Uterus (tissue), 4 donors: ENCODE measurements around the gene TEX14. TPM values are rescaled to one million over a fixed set of nuclear protein-coding genes. Genes with fewer than 3 reads are reported as not detected.
"Not testable (repeated sequence)": the region's sequence is repeated elsewhere in the genome, so short reads cannot be mapped to it uniquely, and the experiment has no call there.

Source experiments
- DNase-seq, 2 donors: peaks; one replicate each; pipeline ENCODE4 v3.0.0-alpha.2; 2019 to 2020
- H3K27ac ChIP-seq, 2 donors: fragments of 200-600 bp; sonication (generic); 1 replicate in 1 of 2; 2 replicates in 1 of 2; pipeline ENCODE4 v1.5.1; 2016 to 2018
- H3K27me3 ChIP-seq, 2 donors: fragments of 200-600 bp; sonication (generic); one replicate each; pipeline ENCODE4 v1.5.1; 2018 to 2019; ENCODE audit warnings: control low read depth in 1 of 2
- H3K36me3 ChIP-seq, 2 donors: fragments of 200-600 bp; sonication (generic); one replicate each; pipeline ENCODE4 v1.5.1; 2019; ENCODE audit warnings: control low read depth in 1 of 2
- H3K4me1 ChIP-seq, 2 donors: fragments of 200-600 bp; sonication (generic); one replicate each; pipeline ENCODE4 v1.5.1; 2018 to 2019; ENCODE audit warnings: control low read depth in 1 of 2
- H3K4me3 ChIP-seq, 2 donors: fragments of 200-600 bp; sonication (generic); 1 replicate in 1 of 2; 2 replicates in 1 of 2; pipeline ENCODE4 v1.5.1; 2018 to 2019; ENCODE audit warnings: mild to moderate bottlenecking in 1 of 2
- H3K9me3 ChIP-seq, 2 donors: fragments of 200-600 bp; sonication (generic); one replicate each; pipeline ENCODE4 v1.5.1; 2019; ENCODE audit warnings: control low read depth in 1 of 2
- POLR2A ChIP-seq, 2 donors: fragments of 450-650 bp; IDR thresholded peaks; one replicate each; pipeline ENCODE4 v1.6.1; 2016; ENCODE audit warnings: antibody characterized with exemption in 2 of 2, mild to moderate bottlenecking in 1 of 2, moderate library complexity in 1 of 2
- intact Hi-C: fragments of 100-400 bp; cut with DNase I; formaldehyde crosslinking; loops from one replicate; pipeline ENCODE4 v1.15.1; 2023; ENCODE audit warnings: low total_unique reads
- total RNA-seq, 4 donors: library from RNA; depleted of rRNA in 3 of 4; stranded (reverse); fragments of >200 nt in 3 of 4; gene quantifications; one replicate each; pipeline versions ENCODE4 v1.1.0 to v1.2.4, GENCODE V29; 2014 to 2023
- TF ChIP-seq, protein P1 (sequence below), 4 experiments: fragments of 200-600 bp in 2 of 4; fragments of 450-650 bp in 2 of 4; sonication (generic) in 2 of 4; IDR thresholded peaks; one replicate each; pipeline ENCODE4 v1.5.1; 2016 to 2019; ENCODE audit warnings: antibody characterized with exemption in 4 of 4, mild to moderate bottlenecking in 2 of 4, moderate library complexity in 1 of 4
- donor health status: DM: yes; HTN: yes; CAD: no.

TEX14 gene
- total RNA-seq, 4 donors from 2014 or later = 0.28 to 0.55 (median 0.29) TPM; not detected in 1

DNA sequence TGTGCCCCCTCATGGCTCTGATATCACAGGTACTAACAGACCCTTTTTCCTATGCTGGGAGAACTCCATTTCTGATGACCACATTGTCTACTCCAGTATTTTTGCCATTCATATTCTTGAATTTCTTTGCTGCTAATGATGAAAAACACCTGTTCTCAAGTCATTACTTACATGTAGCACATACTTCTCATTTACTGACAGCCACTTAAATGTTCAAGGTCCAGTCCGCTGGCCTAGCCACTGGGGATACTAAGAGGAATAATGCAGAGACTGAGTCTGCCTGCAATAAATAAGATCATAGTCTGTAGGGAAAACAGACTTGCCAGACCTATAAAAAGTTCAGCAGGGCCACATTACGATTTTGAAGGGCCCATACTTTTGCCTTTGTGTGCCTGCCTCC, 27.5 kb downstream of the TEX14 start:
- Histone ChIP-seq H3K27ac (no peak overlapping the region), H3K4me1 (no peaks in the 10 kb centered on the region), H3K27me3 (no peaks in the 10 kb centered on the region), H3K36me3 (no peaks in the 10 kb centered on the region), H3K9me3 (no peaks in the 10 kb centered on the region), H3K4me3 (no peak overlapping the region)
- intact Hi-C loops = no loop called here
- no peak for DNase-seq
- TF ChIP-seq, protein P1, sequence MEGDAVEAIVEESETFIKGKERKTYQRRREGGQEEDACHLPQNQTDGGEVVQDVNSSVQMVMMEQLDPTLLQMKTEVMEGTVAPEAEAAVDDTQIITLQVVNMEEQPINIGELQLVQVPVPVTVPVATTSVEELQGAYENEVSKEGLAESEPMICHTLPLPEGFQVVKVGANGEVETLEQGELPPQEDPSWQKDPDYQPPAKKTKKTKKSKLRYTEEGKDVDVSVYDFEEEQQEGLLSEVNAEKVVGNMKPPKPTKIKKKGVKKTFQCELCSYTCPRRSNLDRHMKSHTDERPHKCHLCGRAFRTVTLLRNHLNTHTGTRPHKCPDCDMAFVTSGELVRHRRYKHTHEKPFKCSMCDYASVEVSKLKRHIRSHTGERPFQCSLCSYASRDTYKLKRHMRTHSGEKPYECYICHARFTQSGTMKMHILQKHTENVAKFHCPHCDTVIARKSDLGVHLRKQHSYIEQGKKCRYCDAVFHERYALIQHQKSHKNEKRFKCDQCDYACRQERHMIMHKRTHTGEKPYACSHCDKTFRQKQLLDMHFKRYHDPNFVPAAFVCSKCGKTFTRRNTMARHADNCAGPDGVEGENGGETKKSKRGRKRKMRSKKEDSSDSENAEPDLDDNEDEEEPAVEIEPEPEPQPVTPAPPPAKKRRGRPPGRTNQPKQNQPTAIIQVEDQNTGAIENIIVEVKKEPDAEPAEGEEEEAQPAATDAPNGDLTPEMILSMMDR (IDR thresholded peaks at IDR 0.05) = no peak
- TF ChIP-seq POLR2A (IDR thresholded peaks at IDR 0.05) = no peak

DNA sequence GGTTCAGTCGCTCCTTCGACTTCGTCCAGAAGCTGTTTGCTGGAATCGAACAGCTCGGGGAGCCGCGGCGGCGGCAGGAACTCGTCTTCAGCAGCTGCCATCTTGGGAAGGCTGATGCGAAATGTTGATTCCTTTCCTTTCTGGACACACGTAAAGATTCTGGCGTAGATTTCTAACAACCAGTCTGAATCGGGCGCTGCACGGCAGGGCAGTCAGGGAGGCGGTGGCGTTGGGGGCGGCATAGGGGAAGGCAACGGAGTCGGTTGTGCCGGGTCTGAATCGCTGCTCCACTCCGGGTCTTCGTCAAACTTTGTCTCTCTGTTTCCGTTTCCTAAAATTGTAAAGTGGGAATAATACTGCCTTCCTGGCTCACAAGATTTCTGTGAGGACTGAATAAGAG, 30.3 kb downstream of the TEX14 start:
- Histone ChIP-seq H3K9me3 (no peaks in the 10 kb centered on the region), H3K27me3 (no peaks in the 10 kb centered on the region), H3K36me3 (no peaks in the 10 kb centered on the region), H3K27ac (no peak overlapping the region), H3K4me3 (no peak overlapping the region), H3K4me1 (no peaks in the 10 kb centered on the region)
- no peak for DNase-seq
- no peak for TF ChIP-seq POLR2A (IDR thresholded peaks at IDR 0.05)
- TF ChIP-seq, protein P1 (IDR thresholded peaks at IDR 0.05) = no peak
- intact Hi-C loops = no loop called here

DNA sequence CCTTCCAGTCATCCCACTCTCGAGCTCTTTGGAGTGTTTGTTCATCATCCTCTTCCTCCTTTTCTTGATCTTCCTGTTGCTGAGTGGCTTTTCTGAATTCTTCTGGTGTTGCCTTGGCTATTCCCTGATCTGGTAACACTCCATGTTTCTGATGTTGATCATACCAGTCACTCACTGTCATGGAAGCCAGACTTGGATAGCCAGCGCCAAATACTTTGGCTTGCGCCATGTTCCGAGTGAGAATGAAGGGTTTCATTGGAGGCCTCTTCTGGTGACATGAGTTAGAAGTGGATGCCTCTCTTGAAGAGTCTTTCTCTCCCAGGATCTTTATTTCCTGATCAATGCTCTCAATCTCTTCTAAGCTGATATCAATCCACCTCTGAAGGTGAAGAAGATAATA, 31.2 kb downstream of the TEX14 start:
- Histone ChIP-seq H3K27me3 (no peaks in the 10 kb centered on the region), H3K4me3 (no peak overlapping the region), H3K4me1 (no peaks in the 10 kb centered on the region), H3K36me3 (no peaks in the 10 kb centered on the region), H3K27ac (no peak overlapping the region), H3K9me3 (no peaks in the 10 kb centered on the region)
- no peak for DNase-seq
- TF ChIP-seq POLR2A (IDR thresholded peaks at IDR 0.05) = no peak
- TF ChIP-seq, protein P1 (IDR thresholded peaks at IDR 0.05) = no peak
- intact Hi-C loops = no loop called here

DNA sequence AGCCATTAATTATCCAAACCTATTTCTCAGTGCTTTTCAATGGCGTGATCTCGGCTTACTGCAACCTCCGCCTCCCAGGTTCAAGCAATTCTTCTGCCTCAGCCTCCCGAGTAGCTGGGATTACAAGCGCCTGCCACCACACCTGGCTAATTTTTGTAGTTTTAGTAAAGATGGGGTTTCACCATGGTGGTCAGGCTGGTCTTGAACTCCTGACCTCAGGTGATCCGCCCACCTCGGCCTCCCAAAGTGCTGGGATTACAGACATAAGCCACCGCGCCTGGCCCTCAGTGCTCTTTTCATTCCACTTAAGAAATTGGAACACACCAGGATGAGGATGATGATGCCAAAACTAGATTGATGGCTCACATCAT, 32.1 kb downstream of the TEX14 start:
- H3K4me1 ChIP-seq, H3K27me3 ChIP-seq, H3K36me3 ChIP-seq, H3K9me3 ChIP-seq, DNase-seq, intact Hi-C loops: not testable (repeated sequence)
- Histone ChIP-seq H3K27ac (peak overlapping the region; percentile 78 to 84), H3K4me3 (peak overlapping the region; percentile 34 to 37)

DNA sequence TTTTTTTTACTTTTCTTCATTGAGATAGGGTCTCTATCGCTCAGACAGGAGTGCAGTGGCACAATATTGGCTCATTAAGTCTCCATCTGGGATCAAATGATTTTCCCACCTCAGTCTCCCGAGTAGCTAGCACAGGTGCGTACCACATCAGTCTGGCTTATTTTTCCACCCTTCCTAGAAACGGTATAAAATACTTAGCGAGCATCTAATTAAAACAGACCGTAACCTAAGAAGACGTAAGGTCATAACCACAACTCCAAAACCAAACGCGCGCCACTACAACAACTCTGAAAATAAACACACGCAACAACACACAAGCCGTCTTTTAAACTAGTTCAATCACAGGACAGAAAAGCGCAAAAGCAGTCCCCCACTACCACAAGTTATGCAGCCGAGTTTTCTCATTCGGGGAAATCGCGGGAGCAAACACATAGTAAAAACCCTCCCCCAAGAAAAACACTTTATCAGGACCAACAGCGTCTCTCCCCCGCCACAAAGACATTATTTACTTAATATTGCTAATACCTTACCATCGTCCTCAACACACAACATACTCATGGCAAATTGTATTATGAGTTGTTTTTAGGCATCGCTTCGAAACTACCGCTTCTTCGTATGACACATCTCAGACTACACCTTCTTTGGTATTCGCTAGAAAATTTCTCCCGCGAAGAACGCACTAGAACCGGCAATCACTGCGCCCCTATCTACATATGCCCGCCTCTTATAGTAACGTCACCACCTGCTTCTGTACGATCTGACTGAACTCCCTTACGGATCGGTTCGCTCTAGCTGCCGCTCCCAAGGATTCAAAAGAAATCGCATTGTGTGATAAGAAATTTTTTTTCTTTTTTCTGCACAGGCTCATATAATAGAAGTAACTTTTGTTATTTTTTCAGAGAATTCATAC, 32.8 kb downstream of the TEX14 start:
- H3K4me1 ChIP-seq = no peaks in the 10 kb centered on the region
- peak; percentile 56 to 88 for DNase-seq
- no peaks in the 10 kb centered on the region for H3K9me3 ChIP-seq
- peak overlapping the region; percentile 34 to 37 for H3K4me3 ChIP-seq
- H3K27me3 ChIP-seq = no peaks in the 10 kb centered on the region
- no peaks in the 10 kb centered on the region for H3K36me3 ChIP-seq
- TF ChIP-seq POLR2A (IDR thresholded peaks at IDR 0.05) = peak; percentile 91 to 99
- TF ChIP-seq, protein P1 (IDR thresholded peaks at IDR 0.05) = peak in 2 of 4 experiments; percentile 19 to 21
- peak overlapping the region; percentile 78 to 84 for H3K27ac ChIP-seq
- intact Hi-C loops = no loop called here

DNA sequence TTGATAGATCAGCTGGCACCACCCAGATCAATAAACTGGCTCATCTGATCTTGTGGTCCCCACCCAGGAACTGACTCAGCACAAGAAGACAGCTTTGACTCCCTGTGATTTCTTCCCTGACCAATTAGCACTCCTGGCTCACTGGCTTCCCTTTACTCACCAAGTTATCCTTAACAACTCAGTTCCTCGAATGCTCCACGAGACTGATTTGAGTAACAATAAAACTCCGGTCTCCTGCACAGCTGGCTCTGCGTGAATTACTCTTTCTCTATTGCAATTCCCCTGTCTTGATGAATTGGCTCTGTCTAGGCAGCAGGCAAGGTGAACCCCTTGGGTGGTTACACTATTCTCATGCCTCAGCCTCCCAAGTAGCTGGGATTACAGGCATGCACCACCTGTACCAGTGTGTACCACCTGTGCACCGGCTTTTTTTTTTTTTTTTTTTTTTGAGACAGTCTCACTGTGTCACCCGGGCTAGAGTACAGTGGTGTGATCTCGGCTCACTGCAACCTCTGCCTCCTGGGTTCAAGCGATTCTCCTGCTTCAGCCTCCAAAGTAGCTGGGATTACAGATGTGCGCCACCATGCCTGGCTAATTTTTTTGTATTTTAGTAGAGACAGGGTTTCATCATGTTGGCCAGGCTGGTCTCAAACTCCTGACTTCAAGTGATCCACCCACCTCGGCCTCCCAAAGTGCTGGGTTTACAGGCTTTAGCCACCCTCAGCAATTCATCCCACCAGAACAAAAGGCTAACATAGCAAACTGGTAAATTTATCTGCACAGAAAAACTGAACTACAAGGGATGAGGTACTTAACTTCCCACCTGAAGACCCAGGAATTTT, 33.7 kb downstream of the TEX14 start:
- peak overlapping the region; percentile 78 to 84 for H3K27ac ChIP-seq
- H3K27me3 ChIP-seq, DNase-seq, H3K36me3 ChIP-seq, H3K9me3 ChIP-seq, H3K4me1 ChIP-seq, intact Hi-C loops: not testable (repeated sequence)
- peak overlapping the region; percentile 34 to 37 for H3K4me3 ChIP-seq
